Measurements from ENCODE around the gene ASCC1. TPM values are rescaled to one million over a fixed set of nuclear protein-coding genes. Genes with fewer than 3 reads are reported as not detected.

Gene ASCC1
- total RNA-seq: 10 to 100 TPM; 27.2 to 37.0 TPM

- no peaks in the 10 kb centered on the region for H3K9me3 ChIP-seq
- peaks cover 0 to 48% of the 10 kb centered on the region in 2 donors for H3K4me1 ChIP-seq
- peak; percentile 92 for DNase-seq (ENCODE audit: low spot score)
- peak within 1 kb of the TSS; percentile 96 to 99 for H3K27ac ChIP-seq
- H3K27me3 ChIP-seq: no peaks in the 10 kb centered on the region
- TF ChIP-seq, protein P1, sequence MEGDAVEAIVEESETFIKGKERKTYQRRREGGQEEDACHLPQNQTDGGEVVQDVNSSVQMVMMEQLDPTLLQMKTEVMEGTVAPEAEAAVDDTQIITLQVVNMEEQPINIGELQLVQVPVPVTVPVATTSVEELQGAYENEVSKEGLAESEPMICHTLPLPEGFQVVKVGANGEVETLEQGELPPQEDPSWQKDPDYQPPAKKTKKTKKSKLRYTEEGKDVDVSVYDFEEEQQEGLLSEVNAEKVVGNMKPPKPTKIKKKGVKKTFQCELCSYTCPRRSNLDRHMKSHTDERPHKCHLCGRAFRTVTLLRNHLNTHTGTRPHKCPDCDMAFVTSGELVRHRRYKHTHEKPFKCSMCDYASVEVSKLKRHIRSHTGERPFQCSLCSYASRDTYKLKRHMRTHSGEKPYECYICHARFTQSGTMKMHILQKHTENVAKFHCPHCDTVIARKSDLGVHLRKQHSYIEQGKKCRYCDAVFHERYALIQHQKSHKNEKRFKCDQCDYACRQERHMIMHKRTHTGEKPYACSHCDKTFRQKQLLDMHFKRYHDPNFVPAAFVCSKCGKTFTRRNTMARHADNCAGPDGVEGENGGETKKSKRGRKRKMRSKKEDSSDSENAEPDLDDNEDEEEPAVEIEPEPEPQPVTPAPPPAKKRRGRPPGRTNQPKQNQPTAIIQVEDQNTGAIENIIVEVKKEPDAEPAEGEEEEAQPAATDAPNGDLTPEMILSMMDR (IDR thresholded peaks at IDR 0.05): no peak
- H3K4me3 ChIP-seq: peak within 1 kb of the TSS; percentile 58 to 67
- peaks cover 26% of the 10 kb centered on the region for H3K36me3 ChIP-seq
These were observed at the start of gene ASCC1, which contains the start of gene ANAPC16 for GRCh38 chr10:72215611-72216549. TSS of gene ASCC1 (minus strand) at chr10:72216276. CDS start at chr10:72213298, 2,978 bp downstream. TSS of gene ANAPC16 (plus strand) at chr10:72216012. CDS start at chr10:72223915, 7,903 bp downstream.

DNA sequence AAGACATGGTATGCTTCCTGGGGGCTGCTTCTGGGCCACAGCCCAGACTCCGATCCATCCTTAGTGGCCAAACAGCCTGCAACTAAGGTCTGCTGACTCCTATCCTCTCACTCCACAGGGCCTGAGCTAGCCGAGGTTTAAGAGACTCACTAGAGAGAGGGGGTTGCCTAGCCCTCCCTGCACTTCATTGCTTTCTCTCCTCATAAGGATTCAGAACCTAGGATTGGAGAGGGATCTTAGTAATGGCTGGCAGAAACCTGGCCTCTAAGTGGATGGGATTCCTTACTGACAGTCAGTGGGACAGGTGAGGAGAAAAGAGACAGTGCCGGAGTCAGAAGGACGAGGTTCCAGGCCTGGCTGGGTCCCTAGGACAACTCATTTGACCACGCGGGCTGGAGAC lies 49.4 kb upstream of the ASCC1 start:
- no peaks in the 10 kb centered on the region for H3K9me3 ChIP-seq
- no peaks in the 10 kb centered on the region for H3K36me3 ChIP-seq
- H3K4me3 ChIP-seq: no peak overlapping the region
- no peak overlapping the region for H3K27ac ChIP-seq
- TF ChIP-seq, protein P1 (IDR thresholded peaks at IDR 0.05): no peak
- DNase-seq (ENCODE audit: low spot score): no peak
- H3K27me3 ChIP-seq: no peaks in the 10 kb centered on the region
- H3K4me1 ChIP-seq: peaks cover 0 to 31% of the 10 kb centered on the region in 2 donors

GRCh38 chr10:72264536-72264935 lies 48.5 kb upstream of the ASCC1 start:
- TF ChIP-seq, protein P1 (IDR thresholded peaks at IDR 0.05): no peak

GRCh38 chr10:72263613-72264241 lies 47.7 kb upstream of the ASCC1 start:
- H3K27me3 ChIP-seq: no peaks in the 10 kb centered on the region
- H3K9me3 ChIP-seq: no peaks in the 10 kb centered on the region
- no peak overlapping the region for H3K4me3 ChIP-seq
- DNase-seq (ENCODE audit: low spot score): no peak
- H3K27ac ChIP-seq: peak overlapping the region in 1 of 2 donors; percentile 3
- peaks cover 5 to 44% of the 10 kb centered on the region in 2 donors for H3K4me1 ChIP-seq
- TF ChIP-seq, protein P1 (IDR thresholded peaks at IDR 0.05): no peak
- no peaks in the 10 kb centered on the region for H3K36me3 ChIP-seq

More at GRCh38 chr10:72264536-72264935, 48.5 kb upstream of the ASCC1 start:
- DNase-seq (ENCODE audit: low spot score): no peak
- no peak overlapping the region for H3K27ac ChIP-seq
- H3K4me1 ChIP-seq: peaks cover 4 to 36% of the 10 kb centered on the region in 2 donors
- H3K27me3 ChIP-seq: no peaks in the 10 kb centered on the region
- no peaks in the 10 kb centered on the region for H3K9me3 ChIP-seq
- H3K36me3 ChIP-seq: no peaks in the 10 kb centered on the region
- no peak overlapping the region for H3K4me3 ChIP-seq

DNA sequence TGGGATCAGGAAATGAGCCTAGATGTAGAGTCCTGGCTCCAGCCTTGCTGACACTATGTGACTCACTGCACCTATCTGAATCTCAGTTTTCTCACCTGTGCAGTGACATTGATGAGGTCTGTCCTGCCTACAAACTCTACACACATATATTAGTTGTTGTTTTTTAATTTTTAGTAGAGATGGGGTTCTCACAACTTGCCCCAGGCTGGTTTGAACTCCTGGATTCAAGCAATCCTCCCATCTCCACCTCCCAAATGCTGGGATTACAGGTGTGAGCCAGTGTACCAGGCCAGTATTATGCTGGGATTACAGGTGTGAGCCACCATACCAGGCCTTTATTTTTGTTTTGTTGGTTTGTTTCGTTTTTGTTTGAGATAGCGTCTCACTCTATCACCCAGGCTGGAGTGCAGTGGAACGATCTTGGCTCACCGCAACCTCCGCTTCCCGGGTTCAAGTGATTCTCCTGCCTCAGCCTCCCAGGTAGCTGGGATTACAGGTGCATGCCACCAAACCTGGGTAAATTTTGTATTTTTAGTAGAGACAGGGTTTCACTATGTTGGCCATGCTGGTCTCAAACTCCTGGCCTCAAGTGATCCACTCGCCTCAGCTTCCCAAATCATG lies 45.8 kb upstream of the ASCC1 start:
- Histone ChIP-seq H3K36me3 (no peaks in the 10 kb centered on the region), H3K27me3 (no peaks in the 10 kb centered on the region), H3K9me3 (no peaks in the 10 kb centered on the region), H3K27ac (peak overlapping the region; percentile 91 to 96), H3K4me3 (no peak overlapping the region), H3K4me1 (peaks cover 5 to 57% of the 10 kb centered on the region in 2 donors)
- TF ChIP-seq, protein P1 (IDR thresholded peaks at IDR 0.05): no peak
- no peak for DNase-seq (ENCODE audit: low spot score)
